NCI-H446 (cell line): Measurements from ENCODE around the gene BST2.
A peak's percentile ranks its signal among the peaks of the same experiment; 100 is the strongest.

Experiments used
- DNase-seq, 2 experiments: peaks; one replicate each; lab custom pipeline; 2025; lab: John Stamatoyannopoulos, UW

Gene BST2

GRCh38 chr19:17405250-17406045 is at the start of gene BST2:
Gene BST2, minus strand, starts transcription at chr19:17405630. Its CDS starts 55 bp downstream, at chr19:17405575.
- no peak for DNase-seq

DNA sequence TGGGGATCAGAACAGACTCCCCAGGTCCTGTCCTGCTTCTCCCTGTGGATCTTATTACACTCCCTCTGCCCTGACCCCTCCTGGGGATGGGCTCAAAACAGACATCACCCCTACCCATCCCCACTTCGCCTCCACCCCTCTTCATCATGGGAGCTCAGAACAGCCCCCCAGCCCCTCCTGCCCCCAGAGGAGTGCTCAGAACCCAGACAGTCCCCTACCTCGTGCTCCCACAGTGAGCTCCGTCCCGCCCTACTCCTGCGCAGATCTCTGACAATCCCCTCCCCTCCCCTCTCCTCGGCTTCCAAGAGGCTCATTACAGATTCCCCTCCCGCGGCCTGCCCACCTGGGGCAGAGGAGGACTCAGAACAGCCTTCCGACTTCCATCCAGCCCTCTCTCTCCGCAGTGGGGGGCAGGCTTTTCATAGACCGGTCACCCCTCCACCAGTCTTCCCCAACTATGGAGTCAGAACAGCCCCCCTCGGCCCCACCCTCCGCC is 49.2 kb upstream of the BST2 start:
- no peak for DNase-seq

DNA sequence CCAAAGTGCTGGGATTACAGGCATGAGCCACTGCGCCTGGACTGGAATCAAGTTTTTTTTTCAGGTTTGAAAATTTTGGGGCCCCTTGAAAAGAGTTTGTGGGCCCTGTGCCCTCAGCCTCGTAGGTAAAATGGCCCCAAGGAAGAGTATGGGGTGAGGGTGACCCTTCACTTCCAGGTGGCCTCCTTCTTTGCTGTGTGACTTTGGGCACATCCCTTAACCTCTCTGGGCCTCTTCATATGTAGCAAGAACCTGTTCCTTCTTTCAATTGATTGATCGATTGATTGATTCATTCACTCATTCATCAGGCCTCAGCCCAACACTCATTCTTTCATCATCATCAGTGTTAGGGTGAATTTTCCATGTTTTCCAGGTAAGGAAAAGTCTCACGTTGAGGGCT is 46.4 kb upstream of the BST2 start:
- no peak for DNase-seq

DNA sequence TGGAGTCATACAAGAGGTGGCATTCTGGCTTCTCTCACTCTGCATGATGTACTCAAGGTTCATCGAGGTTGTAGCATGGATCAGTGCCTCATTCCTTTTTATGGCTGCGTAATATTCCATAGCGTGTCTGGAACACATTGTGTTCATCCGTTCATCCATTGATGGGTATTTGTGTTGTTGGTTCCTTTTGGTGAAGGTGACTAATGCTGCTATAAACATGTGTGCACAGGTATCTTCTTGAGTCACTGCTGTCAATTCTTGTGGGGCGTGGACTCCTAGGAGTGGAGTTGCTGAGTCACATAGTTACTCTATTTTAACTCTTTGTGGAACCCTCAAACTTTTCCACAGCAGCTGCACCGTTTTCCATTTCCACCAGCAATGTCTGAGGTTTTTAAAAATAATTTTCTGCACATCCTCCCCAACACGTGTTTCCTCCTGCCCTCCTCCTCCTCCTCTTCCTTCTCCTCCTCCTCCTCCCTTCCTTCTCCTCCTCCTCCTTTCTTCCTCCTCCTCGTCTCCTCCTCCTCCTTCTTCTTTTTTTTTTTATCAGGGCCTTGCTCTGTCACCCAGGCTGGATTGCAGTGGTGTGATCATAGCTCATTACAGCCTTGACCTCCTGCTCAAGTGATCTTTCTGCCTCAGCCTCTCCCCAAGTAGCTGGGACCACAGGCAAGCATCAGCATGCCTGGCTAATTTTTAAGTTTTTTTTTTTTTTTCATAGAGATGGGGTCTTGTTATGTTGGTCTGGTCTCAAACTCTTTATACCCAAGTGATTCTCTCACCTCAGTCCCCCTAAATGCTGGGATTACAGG is 45.0 kb upstream of the BST2 start:
- no peak for DNase-seq

DNA sequence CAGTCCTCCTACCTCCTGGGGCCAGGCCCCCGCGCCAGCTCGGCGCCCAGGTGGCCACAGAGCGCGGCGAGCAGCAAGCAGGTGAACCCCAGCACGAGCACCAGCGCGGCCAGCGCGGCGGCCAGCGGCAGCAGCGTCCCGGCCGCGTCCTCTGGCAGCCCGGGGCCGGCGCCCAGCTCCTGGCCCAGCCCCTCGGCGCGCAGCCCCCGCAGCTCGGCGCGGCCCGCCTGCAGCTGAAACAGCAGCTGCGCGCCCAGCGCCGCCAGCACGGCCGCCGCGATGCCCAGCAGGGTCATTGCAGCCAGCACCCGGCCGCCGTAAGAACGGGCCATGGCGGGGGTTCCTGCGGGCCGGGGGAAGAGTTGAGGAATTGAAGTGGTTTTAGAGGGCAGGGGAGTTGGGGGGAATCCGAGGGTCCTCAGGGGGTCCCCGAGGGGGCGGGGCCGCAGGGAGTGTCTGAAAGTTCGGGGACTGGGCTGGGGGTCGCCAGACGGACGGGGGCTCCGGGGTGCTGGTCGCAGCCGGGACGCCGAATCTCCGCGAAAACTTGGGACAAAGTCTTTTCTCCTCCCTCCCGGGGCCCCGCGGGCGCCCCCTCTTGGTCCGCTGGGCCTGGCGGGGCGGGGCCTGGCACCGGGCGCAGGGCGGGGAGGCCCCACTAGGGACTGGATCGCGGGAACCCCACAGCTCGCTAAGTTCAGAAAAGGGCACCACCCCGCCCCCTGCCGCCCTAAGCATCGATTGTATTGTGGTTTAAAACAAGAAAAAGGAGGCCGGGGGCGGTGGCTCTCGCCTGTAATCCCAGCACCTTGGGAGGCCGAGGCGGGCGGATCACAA is 42.9 kb upstream of the BST2 start, which contains the start of gene TMEM221:
TMEM221 (minus strand) TSS at position 538 of the 837 bp plus-strand sequence; CDS start at position 332, 206 bp downstream.
- DNase-seq, result no peak

DNA sequence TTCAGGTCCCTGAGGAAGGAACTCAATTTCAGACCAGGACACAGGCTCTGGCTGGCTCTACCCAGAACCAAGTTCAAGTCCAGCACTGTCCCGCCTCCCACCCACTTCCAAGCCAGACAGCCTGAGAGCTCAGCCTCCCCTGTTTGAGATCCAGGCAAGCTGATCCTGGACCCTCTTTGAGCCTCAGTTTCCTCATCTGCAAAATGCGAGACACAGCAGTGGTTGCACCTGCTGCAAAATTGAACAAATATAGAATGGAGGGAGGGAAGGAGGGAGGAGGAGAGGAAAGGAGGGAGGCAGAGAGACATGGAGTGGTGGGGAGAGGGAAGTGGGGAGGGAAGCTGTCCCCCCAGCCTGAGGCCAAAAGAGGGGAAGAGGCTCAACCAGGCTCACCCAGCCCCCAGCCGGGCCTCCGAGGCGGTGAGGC is 42.3 kb upstream of the BST2 start:
- no peak for DNase-seq

GRCh38 chr19:17445526-17446165 is 40.2 kb upstream of the BST2 start:
- DNase-seq, result no peak

- peak in 1 of 2 experiments; percentile 52 for DNase-seq
Observed at GRCh38 chr19:17441241-17442021, 36.0 kb upstream of the BST2 start.

DNA sequence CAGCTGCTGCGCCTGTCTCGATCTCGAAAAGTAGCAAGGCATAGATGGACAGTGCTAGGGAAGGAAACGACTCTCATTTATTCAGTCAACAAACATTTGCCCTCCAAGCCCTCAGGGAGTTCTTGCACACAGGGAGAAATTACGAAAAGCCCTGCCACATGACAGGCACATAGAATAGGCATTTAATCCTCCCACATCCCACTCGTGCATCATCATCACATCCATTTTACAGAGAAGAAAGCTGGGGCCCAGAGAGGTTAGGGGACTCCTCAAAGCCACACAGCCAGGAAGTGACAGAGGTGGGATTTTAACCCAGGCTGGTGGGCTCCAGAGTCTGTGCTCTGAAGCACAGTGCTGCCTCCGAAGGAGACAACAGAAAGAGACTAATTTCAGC is 31.4 kb upstream of the BST2 start:
- DNase-seq, result no peak

DNA sequence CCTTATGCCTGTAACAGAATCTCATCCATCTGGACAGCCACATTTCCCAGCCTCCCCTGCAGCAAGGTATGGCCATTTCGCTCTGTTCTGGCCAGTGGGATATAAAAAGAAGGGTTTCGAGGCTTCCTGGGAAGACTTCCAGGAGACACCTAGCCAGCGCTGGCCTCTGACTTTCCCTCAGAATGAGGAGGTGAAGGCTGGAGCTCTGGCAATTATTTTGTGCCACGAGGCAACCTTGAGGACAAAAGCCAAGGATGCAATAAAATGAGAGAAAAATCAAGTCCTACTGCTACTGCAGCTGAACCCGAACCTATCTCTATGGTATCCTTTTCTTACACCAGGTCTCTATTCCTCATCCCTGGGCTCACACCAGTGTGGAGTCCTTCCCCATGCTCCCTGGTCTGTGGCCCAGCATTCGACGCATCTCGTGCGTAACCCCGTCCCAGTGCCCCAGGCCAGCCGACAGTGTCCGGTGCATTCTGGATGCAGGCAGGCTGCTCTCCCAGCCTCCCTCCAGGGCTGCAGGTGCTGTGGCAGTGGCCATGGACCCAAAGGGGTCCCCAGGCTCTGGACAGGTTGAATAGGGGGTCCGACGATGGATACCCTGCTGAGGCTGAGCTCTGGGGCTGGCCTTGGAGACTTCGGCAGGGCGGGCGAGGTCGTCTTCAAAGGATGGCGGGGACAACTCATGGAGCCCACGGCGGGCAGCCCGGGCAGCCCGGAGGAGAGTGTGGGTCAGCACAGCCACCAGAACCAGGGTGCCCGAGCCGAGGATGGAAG is 30.9 kb upstream of the BST2 start:
- DNase-seq, result no peak

DNA sequence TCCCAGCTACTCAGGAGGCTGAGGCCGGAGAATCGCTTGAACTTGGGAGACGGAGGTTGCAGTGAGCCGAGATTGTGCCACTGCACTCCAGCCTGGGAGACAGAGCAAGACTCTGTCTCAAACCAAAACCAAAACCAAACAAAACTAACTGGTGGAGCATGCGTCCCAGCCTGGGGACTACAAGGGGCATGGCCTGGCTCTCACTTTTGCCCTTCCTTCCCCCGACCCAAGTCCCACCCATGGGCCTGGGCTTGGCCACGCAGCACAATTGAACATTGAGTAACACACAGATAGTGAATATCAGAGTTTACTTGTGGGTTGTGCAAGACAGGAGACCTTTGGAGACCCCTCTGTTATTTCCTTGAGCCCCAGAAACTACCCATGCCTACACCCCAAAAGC is 29.8 kb upstream of the BST2 start:
- DNase-seq, result no peak

DNA sequence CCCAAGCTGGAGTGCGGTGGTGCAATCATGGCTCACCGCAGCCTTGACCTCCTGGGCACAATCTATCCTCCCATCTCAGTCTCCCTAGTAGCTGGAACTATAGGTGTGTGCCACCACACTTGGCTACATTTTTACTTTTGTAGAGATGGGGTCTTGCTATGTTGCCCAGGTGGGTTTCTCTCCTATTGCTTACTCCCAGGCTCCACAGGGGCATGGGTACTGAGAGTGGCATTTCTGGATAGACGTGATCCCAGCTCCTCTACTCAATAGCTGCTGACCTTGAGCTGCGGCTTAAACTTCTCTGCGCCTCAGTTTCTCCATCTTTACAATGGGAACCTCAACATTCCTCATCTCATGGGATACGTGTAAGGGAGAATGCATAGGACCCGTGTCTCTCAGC is 26.0 kb upstream of the BST2 start:
- DNase-seq, result no peak

DNA sequence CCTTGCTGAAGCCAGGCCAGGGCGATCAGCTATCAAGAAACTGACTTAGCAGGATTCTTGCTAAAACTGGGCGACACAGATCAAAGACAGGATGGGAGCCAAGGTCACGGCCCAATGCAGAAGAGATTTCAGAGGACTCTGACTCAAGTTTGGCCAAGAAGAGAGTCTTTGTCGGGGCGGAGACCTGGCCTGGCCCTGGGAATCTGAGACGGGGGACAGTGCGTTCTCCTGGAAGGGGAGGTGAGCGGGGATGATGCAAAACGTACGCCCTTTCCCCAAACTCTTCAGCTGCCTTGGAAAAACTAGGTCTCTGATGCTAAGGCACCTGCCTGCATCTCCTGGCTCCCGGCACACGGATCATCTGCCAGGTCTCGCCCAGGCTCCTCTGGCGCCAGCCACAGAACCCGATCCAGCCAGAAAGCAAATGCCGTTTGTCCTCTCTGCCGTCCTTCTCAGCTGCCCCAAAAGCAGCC is 24.2 kb upstream of the BST2 start:
- DNase-seq, result no peak

GRCh38 chr19:17424743-17425365 is 19.4 kb upstream of the BST2 start:
- DNase-seq, result no peak

GRCh38 chr19:17423429-17424208 is 18.2 kb upstream of the BST2 start:
- DNase-seq, result no peak

GRCh38 chr19:17421942-17422341 is 16.5 kb upstream of the BST2 start:
- no peak for DNase-seq

DNA sequence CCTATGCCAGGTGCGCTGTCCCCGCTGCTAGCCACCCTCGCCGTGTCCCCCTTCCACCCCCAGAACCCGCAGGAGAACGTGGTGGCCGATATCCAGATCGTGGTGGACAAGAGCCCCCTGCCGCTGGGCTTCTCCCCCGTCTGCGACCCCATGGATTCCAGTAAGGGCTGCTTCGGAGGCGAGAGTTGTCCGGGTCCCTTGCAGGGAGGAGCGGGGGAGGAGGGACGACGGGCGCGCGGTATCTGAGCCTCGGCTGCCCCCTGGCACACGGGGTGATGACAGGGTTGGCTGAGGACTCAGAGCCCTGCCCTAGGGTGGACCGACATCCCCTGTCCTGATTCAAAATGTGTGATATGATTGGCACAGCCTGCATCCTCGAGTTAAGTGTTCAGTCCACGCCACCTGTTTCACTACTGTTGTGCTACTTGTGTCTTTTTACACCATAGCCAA is 15.1 kb upstream of the BST2 start:
- DNase-seq, result peak in 1 of 2 experiments; percentile 36
